NCI-H1105 (cell line): ENCODE measurements around the gene RRM2.

Source experiments
- DNase-seq: peaks from one replicate; lab custom pipeline; 2025; lab: John Stamatoyannopoulos, UW

The RRM2 gene

GRCh38 chr2:10172033-10172871 is 49.7 kb downstream of the RRM2 start:
- no peak for DNase-seq

- DNase-seq = no peak
Observed at GRCh38 chr2:10173258-10174005, 50.9 kb downstream of the RRM2 start.

- no peak for DNase-seq
Observed at GRCh38 chr2:10174173-10174572, 51.6 kb downstream of the RRM2 start.

GRCh38 chr2:10175441-10175840 is 52.9 kb downstream of the RRM2 start:
- no peak for DNase-seq

- DNase-seq = no peak
Observed at GRCh38 chr2:10178751-10179150, 56.2 kb downstream of the RRM2 start.

GRCh38 chr2:10179422-10179821 is 56.9 kb downstream of the RRM2 start:
- no peak for DNase-seq

GRCh38 chr2:10180229-10180628 is 57.7 kb downstream of the RRM2 start:
- DNase-seq = no peak
